Measurements from ENCODE around the gene MEIG1.
"Not testable (repeated sequence)": the region's sequence is repeated elsewhere in the genome, so short reads cannot be mapped to it uniquely, and the experiment has no call there.

MEIG1 gene

DNA sequence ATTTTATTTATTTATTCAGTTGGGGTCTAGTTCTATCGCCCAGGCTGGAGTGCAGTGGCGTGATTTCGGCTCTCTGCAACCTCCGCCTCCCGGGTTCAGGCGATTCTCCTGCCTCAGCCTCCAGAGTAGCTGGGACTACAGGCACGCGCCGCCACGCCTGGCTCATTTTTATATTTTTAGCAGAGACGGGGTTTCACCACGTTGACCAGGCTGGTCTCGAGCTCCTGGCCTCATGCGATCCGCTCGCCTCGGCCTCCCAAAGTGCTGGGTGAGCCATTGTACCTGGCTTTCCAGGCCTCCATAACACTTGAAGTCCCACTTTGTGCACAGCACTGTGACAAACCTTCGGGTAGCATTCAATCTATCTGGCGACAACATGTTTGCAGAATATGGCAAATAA, 4.3 kb upstream of the MEIG1 start:
- no peak for DNase-seq (ENCODE audit: low spot score)

DNA sequence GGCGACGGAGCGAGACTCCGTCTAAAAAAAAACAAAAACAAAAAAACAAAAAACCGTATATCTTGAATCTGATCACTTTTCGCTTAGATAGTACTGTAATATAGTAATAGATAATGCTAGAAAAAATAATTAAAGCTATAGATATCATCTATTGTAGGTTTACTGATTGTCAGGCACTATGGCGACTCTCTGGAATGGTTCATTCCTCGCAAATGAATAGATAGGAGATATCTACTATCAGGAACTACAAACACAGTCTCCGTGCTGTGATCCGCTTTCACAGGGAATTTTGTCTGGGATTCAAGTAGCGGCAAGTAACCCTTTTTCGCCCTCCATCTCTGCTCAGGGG, 342 bp upstream of the MEIG1 start:
- DNase-seq (ENCODE audit: low spot score): no peak

GRCh38 chr10:14967897-14968296, 8.7 kb downstream of the MEIG1 start:
- DNase-seq (ENCODE audit: low spot score): no peak

DNA sequence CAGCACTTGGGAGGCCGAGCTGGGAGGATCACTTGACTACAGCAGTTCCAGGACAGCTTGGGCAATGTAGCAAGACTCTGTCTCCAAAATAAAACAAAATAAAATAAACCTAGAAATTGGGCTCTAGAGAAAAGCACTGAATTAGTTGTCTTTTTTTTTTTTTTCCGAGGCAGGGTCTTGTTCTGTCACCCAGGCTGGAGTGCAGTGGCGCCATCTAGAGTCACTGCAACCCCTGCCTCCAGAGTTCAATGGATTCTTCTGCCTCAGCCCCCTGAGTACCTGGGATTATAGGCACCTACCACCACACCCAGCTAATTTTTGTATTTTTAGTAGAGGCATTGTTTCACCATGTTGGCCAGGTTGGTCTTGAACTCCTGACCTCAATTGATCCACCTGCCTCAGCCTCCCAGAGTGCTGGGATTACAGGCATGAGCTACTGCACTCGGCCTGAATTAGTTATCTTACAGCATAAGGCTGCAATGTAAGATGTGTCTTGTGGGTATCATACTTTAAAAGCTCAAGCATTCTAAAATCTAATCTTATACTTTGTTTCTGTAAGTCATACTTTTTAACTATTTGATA, 12.8 kb downstream of the MEIG1 start:
- DNase-seq (ENCODE audit: low spot score): no peak

GRCh38 chr10:14974153-14974998, 15.2 kb downstream of the MEIG1 start:
- not testable (repeated sequence) for DNase-seq (ENCODE audit: low spot score)

DNA sequence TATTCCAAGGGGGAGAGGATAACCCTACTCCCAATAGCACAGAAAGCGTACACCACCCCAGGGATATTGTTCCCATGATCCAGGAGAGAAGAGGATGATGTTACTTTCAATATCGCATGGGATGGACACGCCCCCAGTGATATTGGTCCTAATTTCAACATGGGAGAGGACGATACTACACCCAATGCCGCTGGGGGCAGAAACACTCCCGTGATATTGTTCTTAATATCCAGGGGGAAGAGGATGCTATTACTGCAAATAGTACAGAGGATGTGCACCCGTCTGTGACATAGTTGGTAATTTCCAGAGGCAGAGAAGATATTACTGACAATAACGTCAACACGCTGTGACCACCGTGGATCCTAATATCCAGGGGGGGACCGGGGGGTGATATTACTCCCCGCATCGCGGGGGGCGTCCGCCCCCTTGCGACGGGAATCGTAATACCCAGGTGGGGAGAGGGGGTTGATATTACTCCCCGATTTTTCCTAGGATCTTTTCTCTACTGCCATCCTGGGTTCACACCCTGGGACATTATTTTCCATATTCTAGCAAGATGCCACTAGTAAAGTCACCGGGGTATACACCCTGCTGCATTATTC, 16.6 kb downstream of the MEIG1 start:
- no peak for DNase-seq (ENCODE audit: low spot score)

- no peak for DNase-seq (ENCODE audit: low spot score)
Observed at GRCh38 chr10:14982744-14983143, 23.6 kb downstream of the MEIG1 start.

- DNase-seq (ENCODE audit: low spot score): not testable (repeated sequence)
Observed at GRCh38 chr10:14989552-14989951, 30.4 kb downstream of the MEIG1 start.

DNA sequence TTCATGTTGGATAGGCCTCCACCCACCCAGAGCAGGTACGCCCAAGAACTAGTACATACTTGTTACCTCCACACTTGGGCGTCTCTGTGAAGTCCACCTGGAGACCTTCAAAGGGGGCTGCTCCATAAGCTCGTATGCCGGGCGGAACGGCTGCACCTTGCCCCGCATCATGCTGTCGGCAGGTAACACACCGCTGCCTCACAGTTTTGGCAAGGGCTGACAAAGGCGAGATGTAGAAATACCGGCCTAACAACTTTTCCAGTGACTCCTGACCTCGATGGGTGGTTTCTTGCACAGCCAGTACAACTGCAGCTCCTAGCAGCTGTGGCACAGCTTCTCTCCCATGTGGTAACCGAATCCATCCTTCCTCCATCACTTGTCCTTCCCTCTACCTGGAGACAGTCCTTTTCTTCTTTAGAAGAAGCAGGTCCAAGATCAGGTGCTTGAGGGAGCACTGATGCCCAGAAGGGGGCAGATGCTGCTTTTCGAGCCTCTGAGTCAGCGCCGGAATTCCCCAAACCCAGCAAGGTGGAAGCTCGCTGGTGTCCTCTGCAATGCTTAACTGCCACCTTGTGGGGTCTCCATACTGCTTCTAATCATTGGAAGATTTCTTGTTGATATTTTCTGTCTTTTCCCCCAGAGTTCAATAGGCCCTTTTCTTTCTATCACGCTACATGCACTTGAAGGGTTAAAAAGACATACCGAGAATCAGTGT, 32.0 kb downstream of the MEIG1 start:
- DNase-seq (ENCODE audit: low spot score): not testable (repeated sequence)

- DNase-seq (ENCODE audit: low spot score): not testable (repeated sequence)
Observed at GRCh38 chr10:14992336-14992735, 33.1 kb downstream of the MEIG1 start.

DNA sequence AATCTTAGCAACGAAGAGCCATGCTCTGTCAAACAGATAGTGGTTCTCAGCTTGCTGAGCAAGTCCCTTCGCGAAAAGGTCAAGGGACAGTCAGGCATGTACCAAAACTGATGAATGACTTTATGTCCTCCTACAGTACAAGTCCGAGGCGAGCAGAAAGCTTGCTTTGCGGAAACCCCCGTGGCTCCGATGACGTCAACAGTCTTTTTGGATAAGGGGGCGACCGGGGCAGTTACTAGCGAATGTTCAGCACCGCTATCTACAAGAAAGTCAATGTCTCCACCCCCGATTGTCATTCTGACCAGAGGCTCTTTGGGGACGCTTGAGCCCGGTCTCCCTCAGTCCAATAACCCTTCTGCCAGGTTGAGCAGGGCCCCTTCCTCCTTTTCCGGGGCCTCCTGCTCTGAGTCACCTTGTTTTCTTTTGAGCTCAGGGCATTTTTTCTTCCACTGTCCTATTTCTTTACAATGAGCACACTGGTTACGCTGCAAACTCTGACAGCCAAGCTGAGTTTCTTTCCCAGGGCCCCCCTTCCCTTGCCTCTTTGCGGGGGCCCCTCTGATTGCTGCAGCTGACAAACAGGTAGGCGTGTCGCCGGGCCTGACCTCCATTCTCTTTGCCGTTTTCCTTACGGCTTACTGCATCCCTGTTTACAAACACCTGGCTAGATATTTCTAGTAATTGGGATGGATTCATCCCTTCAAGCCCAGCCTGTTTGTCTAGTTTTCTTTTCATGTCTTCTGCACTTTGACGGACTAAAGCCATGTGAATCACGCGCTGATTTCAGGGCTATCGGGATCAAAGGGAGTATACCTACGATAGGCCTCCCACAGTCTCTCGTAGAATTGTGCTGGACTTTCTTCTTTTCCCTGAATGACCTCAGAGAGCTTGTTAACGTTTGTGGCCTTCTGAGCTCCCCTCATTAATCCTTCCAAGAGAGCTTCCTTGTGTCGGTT, 34.6 kb downstream of the MEIG1 start:
- DNase-seq (ENCODE audit: low spot score): not testable (repeated sequence)

GRCh38 chr10:14995964-14996565, 36.9 kb downstream of the MEIG1 start:
- no peak for DNase-seq (ENCODE audit: low spot score)

GRCh38 chr10:15013530-15013929, 54.3 kb downstream of the MEIG1 start:
- DNase-seq (ENCODE audit: low spot score): not testable (repeated sequence)

DNA sequence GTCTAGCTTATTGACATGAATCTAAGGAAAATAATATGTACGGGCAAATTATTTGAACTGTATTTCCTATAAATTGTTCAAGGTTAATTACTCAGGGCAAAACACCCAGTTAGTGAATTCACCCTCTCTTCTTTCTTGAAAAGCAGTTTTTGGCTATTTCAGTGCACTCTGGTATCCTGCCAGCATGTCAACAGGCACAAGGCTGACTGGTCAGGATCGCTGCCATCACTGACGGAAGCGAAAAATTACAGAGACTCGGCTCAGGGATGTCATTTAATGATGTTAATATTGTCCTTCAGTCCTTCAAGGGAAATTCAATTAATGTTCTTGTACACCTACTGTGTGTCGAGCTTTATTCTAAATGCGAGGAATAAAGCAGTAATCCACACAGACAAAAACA, 56.3 kb downstream of the MEIG1 start:
- no peak for DNase-seq (ENCODE audit: low spot score)

- not testable (repeated sequence) for DNase-seq (ENCODE audit: low spot score)
Observed at GRCh38 chr10:15020966-15021365, 61.8 kb downstream of the MEIG1 start.

Data from hematopoietic multipotent progenitor cell treated with erythropoietin and hydrocortisone succinate and interleukin-3 and kit ligand, for 15 days (in vitro differentiated cells).